ENCODE data around the gene NVL. TPM values are rescaled to one million over a fixed set of nuclear protein-coding genes. Genes with fewer than 3 reads are reported as not detected.

NVL gene
- total and polyA plus RNA-seq, 2 donors (not counting 3 experiments of a cell fraction or from before 2014, with no cell fraction given) = 16.7 to 30.3 TPM

- Histone ChIP-seq H4K20me1 (replicated peaks; ENCODE audit: control insufficient read depth, extremely low read depth, insufficient read depth, low read length) (no peaks in the 10 kb centered on the region), H2AFZ (ENCODE audit: low read depth, low read length) (no peak overlapping the region), H3K9me1 (replicated peaks; ENCODE audit: control insufficient read depth, extremely low read depth, insufficient read depth, low read length) (no peaks in the 10 kb centered on the region), H3K9me3 (replicated peaks; ENCODE audit: control insufficient read depth, insufficient read depth, low read length) (no peaks in the 10 kb centered on the region), H3K4me2 (ENCODE audit: insufficient read depth, low read length) (no peak overlapping the region), H3K9ac (replicated peaks; ENCODE audit: extremely low read depth, insufficient read depth, low read length) (no peak overlapping the region), H3K36me3 (ENCODE audit: control insufficient read depth in 2 of 2, extremely low read depth in 1 of 2, insufficient read depth in 2 of 2, low read length in 2 of 2) (peaks cover 0 to 2% of the 10 kb centered on the region in 2 experiments), H3K79me2 (ENCODE audit: control insufficient read depth, insufficient read depth, low read length) (no peaks in the 10 kb centered on the region), H3K27me3 (ENCODE audit: control insufficient read depth in 2 of 2, insufficient read depth in 2 of 2, low read length in 2 of 2) (no peaks in the 10 kb centered on the region), H3K4me3 (replicated peaks in 1 of 3; ENCODE audit: insufficient read depth in 1 of 3, low read depth in 1 of 3, low read length in 3 of 3) (no peak overlapping the region), H3K4me1 (ENCODE audit: control insufficient read depth, extremely low read depth, insufficient read depth, low read length) (no peaks in the 10 kb centered on the region), H3K27ac (ENCODE audit: insufficient read depth, low read depth, low read length) (no peak overlapping the region)
- ChIA-PET CTCF (no interaction called here), POLR2A (no interaction called here)
- FAIRE-seq (no peak), DNase-seq (ENCODE audit: low read depth, low spot score) (no peak)
- intact Hi-C loops (cut with micrococcal nuclease) = no loop called here
- dilution Hi-C loops (cut with MboI; ENCODE audit: extremely low pct_ligation_motif_present, low sequenced_read_pairs) = no loop called here
- no TSS peak for BruUV-seq (replicated peaks)
- TF ChIP-seq EZH2 (IDR thresholded peaks at IDR 0.05; ENCODE audit: borderline replicate concordance, low read depth, low read length, severe bottlenecking) = no peak
- TF ChIP-seq POLR2AphosphoS5 (IDR thresholded peaks at IDR 0.05; ENCODE audit: insufficient read depth, low read depth, low read length) = no peak
- TF ChIP-seq MYC (IDR thresholded peaks at IDR 0.05; ENCODE audit: low read depth, low read length) = no peak
- no peak for TF ChIP-seq MAX (IDR thresholded peaks at IDR 0.05; ENCODE audit: insufficient read depth, insufficient read length)
- no peak for TF ChIP-seq POLR2A (IDR thresholded peaks at IDR 0.05; ENCODE audit: low read depth, low read length)
- no peak for TF ChIP-seq FOS (IDR thresholded peaks at IDR 0.05; ENCODE audit: borderline replicate concordance, insufficient read depth, low read length)
- no peak for TF ChIP-seq GATA2 (IDR thresholded peaks at IDR 0.05; ENCODE audit: insufficient read depth, insufficient read length, low read depth, low read length)
- no peak for TF ChIP-seq CTCF (IDR thresholded peaks at IDR 0.05; ENCODE audit: extremely low read depth in 1 of 2, insufficient read depth in 1 of 2, low read depth in 1 of 2, low read length in 2 of 2)
- TF ChIP-seq JUN (IDR thresholded peaks at IDR 0.05; ENCODE audit: borderline replicate concordance, insufficient read depth, insufficient read length, low read depth) = no peak
Measured at GRCh38 chr1:224198572-224198971, 131.4 kb downstream of the NVL start.

Measured in endothelial cell of umbilical vein (primary cell).